ENCODE results near the gene GGT5.

- TF ChIP-seq CTCF (IDR thresholded peaks at IDR 0.05 in 4 of 5, conservative IDR thresholded peaks at IDR 0.05 in 1 of 5) (no peak), POLR2A (IDR thresholded peaks at IDR 0.05) (no peak)
These were observed 73.1 kb downstream of the GGT5 start for GRCh38 chr22:24171822-24172221.
